PC-3 (cell line): Measurements from ENCODE around the gene STARD3. TPM values are rescaled to one million over a fixed set of nuclear protein-coding genes. Genes with fewer than 3 reads are reported as not detected.
"Not testable (repeated sequence)": the region's sequence is repeated elsewhere in the genome, so short reads cannot be mapped to it uniquely, and the experiment has no call there.

Experiments
- ATAC-seq: fragments of 200-7000 bp; cut with Tn5 transposase; 2 replicates; pipeline ENCODE4 v1.9.1; 2020; ENCODE audit warnings: mild to moderate bottlenecking, moderate library complexity
- BruUV-seq: library from RNA; stranded (reverse); fragments of 400-500 nt; replicated peaks from 2 replicates; lab custom pipeline; 2021; lab: Mats Ljungman, UMichigan
- CTCF ChIA-PET: fragments of 300-600 bp; sonication (Branson Sonifier 250); formaldehyde crosslinking; loops from one replicate; lab custom pipeline; 2022; ENCODE audit warnings: antibody characterized with exemption; lab: Charles Lee
- POLR2A ChIA-PET: fragments of 300-600 bp; sonication (Branson Sonifier 250); formaldehyde crosslinking; loops from one replicate; lab custom pipeline; 2022; ENCODE audit warnings: antibody characterized with exemption; ENCODE audit not compliant: unreplicated experiment; lab: Charles Lee
- DNase-seq: peaks from one replicate; pipeline ENCODE4 v3.0.0-alpha.2; 2015
- H2AFZ ChIP-seq: fragments of 300-600 bp; sonication (generic); 2 replicates; pipeline ENCODE4 v1.6.0; 2016; ENCODE audit warnings: antibody characterized with exemption, low read length
- H3F3A ChIP-seq: fragments of 300-600 bp; sonication (generic); one replicate; pipeline ENCODE4 v1.6.0; 2017; ENCODE audit warnings: antibody characterized with exemption, low read length, control low read depth, mild to moderate bottlenecking; ENCODE audit not compliant: unreplicated experiment
- H3K27ac ChIP-seq: fragments of 300-600 bp; sonication (generic); 2 replicates; pipeline ENCODE4 v1.5.1; 2016; ENCODE audit warnings: mild to moderate bottlenecking, low read length
- H3K27me3 ChIP-seq: fragments of 300-600 bp; sonication (generic); 2 replicates; pipeline ENCODE4 v1.6.1; 2016; ENCODE audit warnings: low read length, mixed read lengths
- H3K36me3 ChIP-seq: fragments of 300-600 bp; sonication (generic); 2 replicates; pipeline ENCODE4 v1.6.1; 2016; ENCODE audit warnings: low read depth, mixed run types, low read length, mixed read lengths
- H3K4me1 ChIP-seq: fragments of 300-600 bp; sonication (generic); 2 replicates; pipeline ENCODE4 v1.5.1; 2016; ENCODE audit warnings: low read length; ENCODE audit not compliant: insufficient read depth
- H3K4me2 ChIP-seq: fragments of 300-600 bp; sonication (generic); 2 replicates; pipeline ENCODE4 v1.6.0; 2016; ENCODE audit warnings: low read length
- H3K4me3 ChIP-seq: fragments of 300-600 bp; sonication (generic); 2 replicates; pipeline ENCODE4 v1.5.1; 2016; ENCODE audit warnings: mild to moderate bottlenecking, low read length, mixed read lengths
- H3K79me2 ChIP-seq: fragments of 300-600 bp; sonication (generic); 2 replicates; pipeline ENCODE4 v1.6.1; 2017; ENCODE audit warnings: low read length, mixed read lengths
- H3K9ac ChIP-seq: fragments of 300-600 bp; sonication (generic); 2 replicates; pipeline ENCODE4 v1.6.0; 2016; ENCODE audit warnings: mild to moderate bottlenecking, low read length
- H3K9me2 ChIP-seq: fragments of 300-600 bp; sonication (generic); replicated peaks from 2 replicates; pipeline ENCODE4 v1.6.1; 2016; ENCODE audit warnings: mixed run types, low read length, mixed read lengths
- H3K9me3 ChIP-seq: fragments of 300-600 bp; sonication (generic); 2 replicates; pipeline ENCODE4 v1.6.1; 2016; ENCODE audit warnings: low read length, mixed read lengths
- H4K20me1 ChIP-seq: fragments of 300-600 bp; sonication (generic); 2 replicates; pipeline ENCODE4 v1.6.1; 2016; ENCODE audit warnings: low read length, mixed read lengths
- EZH2 ChIP-seq: fragments of 300-600 bp; sonication (generic); IDR thresholded peaks from one replicate; pipeline ENCODE4 v1.6.1; 2017; ENCODE audit warnings: antibody characterized with exemption, mild to moderate bottlenecking, low read length; ENCODE audit not compliant: unreplicated experiment
- EZH2phosphoT487 ChIP-seq: fragments of 300-600 bp; sonication (generic); IDR thresholded peaks from 2 replicates; pipeline ENCODE4 v1.6.1; 2018; ENCODE audit warnings: mild to moderate bottlenecking, antibody characterized with exemption, low read length, borderline replicate concordance
- intact Hi-C: fragments of 100-400 bp; cut with micrococcal nuclease; formaldehyde crosslinking; loops from 2 replicates; pipeline ENCODE4 v1.9.0; 2023
- total RNA-seq: library from RNA; depleted of rRNA; stranded (reverse); fragments of >200 nt; gene quantifications from 2 replicates; pipeline ENCODE4 v1.2.3, GENCODE V29; 2014; rRNA removed
- TF ChIP-seq, protein P1 (sequence below): fragments of 300-600 bp; sonication (generic); conservative IDR thresholded peaks from 2 replicates; pipeline ENCODE4 v1.5.1; 2017; ENCODE audit warnings: antibody characterized with exemption, low read depth, mild to moderate bottlenecking, low read length

Gene STARD3
- total RNA-seq, 1 experiment from 2014 or later = 30.5 TPM

DNA sequence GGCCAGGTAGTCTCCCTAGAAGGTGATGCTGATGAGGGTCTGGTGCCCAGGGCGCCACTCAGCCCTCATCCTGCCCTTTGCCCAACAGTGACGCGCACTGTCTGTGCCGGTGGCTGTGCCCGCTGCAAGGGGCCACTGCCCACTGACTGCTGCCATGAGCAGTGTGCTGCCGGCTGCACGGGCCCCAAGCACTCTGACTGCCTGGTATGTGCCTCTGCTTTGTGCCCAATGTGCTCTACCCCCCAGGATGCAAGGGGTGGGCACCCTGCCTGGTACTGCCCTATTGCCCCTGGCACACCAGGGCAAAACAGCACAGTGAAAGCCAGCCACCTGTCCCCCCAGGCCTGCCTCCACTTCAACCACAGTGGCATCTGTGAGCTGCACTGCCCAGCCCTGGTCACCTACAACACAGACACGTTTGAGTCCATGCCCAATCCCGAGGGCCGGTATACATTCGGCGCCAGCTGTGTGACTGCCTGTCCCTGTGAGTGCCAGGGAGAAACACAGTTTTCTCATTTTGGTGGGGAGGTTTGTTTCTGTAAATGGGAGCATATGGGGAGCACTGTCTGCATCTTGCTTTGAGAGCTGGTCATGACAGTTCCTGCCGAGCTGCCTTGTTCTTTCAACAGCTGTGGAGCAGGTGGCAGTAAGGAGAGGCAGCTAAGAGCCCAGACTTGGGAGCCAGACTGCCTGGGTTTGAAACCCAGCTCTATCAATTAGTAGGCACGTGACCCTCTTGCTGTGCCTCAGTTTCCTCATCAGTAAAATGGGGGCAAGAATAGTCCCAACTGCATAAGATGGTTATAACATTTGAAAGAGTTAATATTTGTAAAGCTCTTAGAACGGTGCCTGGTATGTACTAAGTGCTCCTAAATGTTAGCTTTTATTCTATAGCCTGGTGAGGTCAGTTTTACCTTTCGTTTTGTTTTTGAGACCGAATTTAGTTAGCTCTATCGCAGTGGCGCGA is 73.3 kb downstream of the STARD3 start:
- no peak for DNase-seq
- H4K20me1 ChIP-seq = no peaks in the 10 kb centered on the region
- POLR2A ChIA-PET = no interaction called here
- no peak overlapping the region for H2AFZ ChIP-seq
- no peaks in the 10 kb centered on the region for H3K9me3 ChIP-seq
- H3K27ac ChIP-seq = no peak overlapping the region
- no peak overlapping the region for H3K9ac ChIP-seq
- no peak for ATAC-seq
- CTCF ChIA-PET = no interaction called here
- H3K4me1 ChIP-seq = peaks cover 20% of the 10 kb centered on the region
- intact Hi-C loops = no loop called here
- no peak overlapping the region for H3K4me3 ChIP-seq
- no peaks in the 10 kb centered on the region for H3K9me2 ChIP-seq
- H3K4me2 ChIP-seq = no peak overlapping the region
- no peaks in the 10 kb centered on the region for H3K27me3 ChIP-seq
- TF ChIP-seq EZH2 (no peak), EZH2phosphoT487 (no peak)
- TF ChIP-seq, protein P1, sequence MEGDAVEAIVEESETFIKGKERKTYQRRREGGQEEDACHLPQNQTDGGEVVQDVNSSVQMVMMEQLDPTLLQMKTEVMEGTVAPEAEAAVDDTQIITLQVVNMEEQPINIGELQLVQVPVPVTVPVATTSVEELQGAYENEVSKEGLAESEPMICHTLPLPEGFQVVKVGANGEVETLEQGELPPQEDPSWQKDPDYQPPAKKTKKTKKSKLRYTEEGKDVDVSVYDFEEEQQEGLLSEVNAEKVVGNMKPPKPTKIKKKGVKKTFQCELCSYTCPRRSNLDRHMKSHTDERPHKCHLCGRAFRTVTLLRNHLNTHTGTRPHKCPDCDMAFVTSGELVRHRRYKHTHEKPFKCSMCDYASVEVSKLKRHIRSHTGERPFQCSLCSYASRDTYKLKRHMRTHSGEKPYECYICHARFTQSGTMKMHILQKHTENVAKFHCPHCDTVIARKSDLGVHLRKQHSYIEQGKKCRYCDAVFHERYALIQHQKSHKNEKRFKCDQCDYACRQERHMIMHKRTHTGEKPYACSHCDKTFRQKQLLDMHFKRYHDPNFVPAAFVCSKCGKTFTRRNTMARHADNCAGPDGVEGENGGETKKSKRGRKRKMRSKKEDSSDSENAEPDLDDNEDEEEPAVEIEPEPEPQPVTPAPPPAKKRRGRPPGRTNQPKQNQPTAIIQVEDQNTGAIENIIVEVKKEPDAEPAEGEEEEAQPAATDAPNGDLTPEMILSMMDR = no peak
- H3K79me2 ChIP-seq = peaks cover 17% of the 10 kb centered on the region
- peaks cover 4% of the 10 kb centered on the region; the same call in 1 of the 2 replicates for H3K36me3 ChIP-seq
- no peaks in the 10 kb centered on the region for H3F3A ChIP-seq
- no TSS peak for BruUV-seq

DNA sequence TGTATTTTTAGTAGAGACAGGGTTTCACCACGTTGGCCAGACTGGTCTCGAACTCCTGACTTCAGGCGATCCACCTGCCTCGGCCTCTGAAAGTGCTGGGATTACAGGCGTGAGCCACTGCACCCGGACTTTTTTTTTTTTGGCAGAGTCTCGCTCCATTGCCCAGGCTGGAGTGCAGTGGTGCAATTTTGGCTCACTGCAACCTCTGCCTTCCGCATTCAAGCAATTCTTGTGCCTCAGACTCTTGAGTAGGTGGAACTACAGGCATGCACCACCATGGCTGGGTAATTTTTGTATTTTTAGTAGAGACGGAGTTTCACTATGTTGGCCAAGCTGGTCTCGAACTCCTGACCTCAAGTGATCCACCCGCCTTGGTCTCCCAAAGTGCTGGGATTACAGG is 74.1 kb downstream of the STARD3 start:
- H3K36me3 ChIP-seq, H4K20me1 ChIP-seq, H3K27me3 ChIP-seq, H3K27ac ChIP-seq, H3K9me2 ChIP-seq, ATAC-seq, CTCF ChIA-PET, H2AFZ ChIP-seq, H3K9ac ChIP-seq, BruUV-seq, H3K4me2 ChIP-seq, intact Hi-C loops, H3K9me3 ChIP-seq, H3K4me3 ChIP-seq, H3F3A ChIP-seq, DNase-seq, POLR2A ChIA-PET: not testable (repeated sequence)
- peaks cover 14% of the 10 kb centered on the region for H3K4me1 ChIP-seq
- peaks cover 14% of the 10 kb centered on the region for H3K79me2 ChIP-seq

DNA sequence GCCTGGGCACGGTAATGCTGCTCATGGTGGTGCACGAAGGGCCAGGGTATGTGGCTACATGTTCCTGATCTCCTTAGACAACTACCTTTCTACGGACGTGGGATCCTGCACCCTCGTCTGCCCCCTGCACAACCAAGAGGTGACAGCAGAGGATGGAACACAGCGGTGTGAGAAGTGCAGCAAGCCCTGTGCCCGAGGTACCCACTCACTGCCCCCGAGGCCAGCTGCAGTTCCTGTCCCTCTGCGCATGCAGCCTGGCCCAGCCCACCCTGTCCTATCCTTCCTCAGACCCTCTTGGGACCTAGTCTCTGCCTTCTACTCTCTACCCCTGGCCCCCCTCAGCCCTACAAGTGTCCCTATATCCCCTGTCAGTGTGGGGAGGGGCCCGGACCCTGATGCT is 74.9 kb downstream of the STARD3 start:
- POLR2A ChIA-PET = no interaction called here
- Histone ChIP-seq H3K9me2 (no peaks in the 10 kb centered on the region), H3K36me3 (peaks cover 4% of the 10 kb centered on the region; the same call in 1 of the 2 replicates), H3K9me3 (no peaks in the 10 kb centered on the region), H3K27me3 (no peaks in the 10 kb centered on the region), H3K9ac (no peak overlapping the region), H3K4me3 (no peak overlapping the region), H3K27ac (no peak overlapping the region), H3K79me2 (peaks cover 7% of the 10 kb centered on the region), H3F3A (no peaks in the 10 kb centered on the region), H4K20me1 (no peaks in the 10 kb centered on the region), H2AFZ (no peak overlapping the region), H3K4me2 (no peak overlapping the region), H3K4me1 (peaks cover 6% of the 10 kb centered on the region)
- no TSS peak for BruUV-seq
- TF ChIP-seq, protein P1 = no peak
- no peak for TF ChIP-seq EZH2
- TF ChIP-seq EZH2phosphoT487 = no peak
- DNase-seq = no peak
- intact Hi-C loops = no loop called here
- CTCF ChIA-PET = no interaction called here
- ATAC-seq = no peak

Other genes starting within 250 kb of the STARD3 start
- gene FBXL20, start 235.5 kb upstream of the STARD3 start, total RNA-seq = 2.2 and 5.0 TPM in 2 replicates
- gene MED1, start 185.9 kb upstream of the STARD3 start, total RNA-seq = 19.1 and 27.0 TPM in 2 replicates
- 30.4 and 39.2 TPM in 2 replicates for gene CDK12, start 175.7 kb upstream of the STARD3 start, total RNA-seq
- not detected in 2 replicates for gene NEUROD2, start 29.2 kb upstream of the STARD3 start, total RNA-seq
- gene PPP1R1B, start 10.2 kb upstream of the STARD3 start, total RNA-seq = 2.9 and 3.1 TPM in 2 replicates
- gene TCAP, start 28.2 kb downstream of the STARD3 start, total RNA-seq = 0.12 and 0.51 TPM in 2 replicates
- 1.2 and 1.4 TPM in 2 replicates for gene PNMT, start 31.3 kb downstream of the STARD3 start, total RNA-seq
- gene PGAP3, start 50.9 kb downstream of the STARD3 start, total RNA-seq = 5.9 and 10.3 TPM in 2 replicates
- 36.2 and 57.1 TPM in 2 replicates for gene ERBB2, start 62.9 kb downstream of the STARD3 start, total RNA-seq
- gene MIEN1, start 93.4 kb downstream of the STARD3 start, total RNA-seq = 52.0 and 57.8 TPM in 2 replicates
- gene GRB7, start 100.8 kb downstream of the STARD3 start, total RNA-seq = 21.2 and 31.3 TPM in 2 replicates
- gene IKZF3, start 227.2 kb downstream of the STARD3 start, total RNA-seq = under 0.01 TPM in 1 of 2 replicates, not detected in the other
- not detected in 2 replicates for gene ZPBP2, start 231.1 kb downstream of the STARD3 start, total RNA-seq